GM19397 (cell line): ENCODE data around the gene FAM90A1.
"Not testable (repeated sequence)": the region's sequence is repeated elsewhere in the genome, so short reads cannot be mapped to it uniquely, and the experiment has no call there.

ENCODE experiments used
- ATAC-seq: cut with Tn5 transposase; IDR thresholded peaks from one replicate; pipeline ENCODE4 v1.9.1; 2021; ENCODE audit warnings: mild to moderate bottlenecking, moderate library complexity; ENCODE audit not compliant: unreplicated experiment

Gene FAM90A1

GRCh38 chr12:8233935-8234495 is 6.6 kb upstream of the FAM90A1 start:
- not testable (repeated sequence) for ATAC-seq

GRCh38 chr12:8233300-8233855 is 6.0 kb upstream of the FAM90A1 start:
- not testable (repeated sequence) for ATAC-seq

- not testable (repeated sequence) for ATAC-seq
Measured at GRCh38 chr12:8231666-8232608, 4.5 kb upstream of the FAM90A1 start.

GRCh38 chr12:8231049-8231448 is 3.6 kb upstream of the FAM90A1 start:
- ATAC-seq = not testable (repeated sequence)

GRCh38 chr12:8229486-8229885 is 2.1 kb upstream of the FAM90A1 start:
- not testable (repeated sequence) for ATAC-seq

GRCh38 chr12:8228607-8229006 is 1.2 kb upstream of the FAM90A1 start:
- not testable (repeated sequence) for ATAC-seq

- not testable (repeated sequence) for ATAC-seq
Measured at GRCh38 chr12:8227732-8228077, 287 bp upstream of the FAM90A1 start.

- ATAC-seq = no peak
Measured at GRCh38 chr12:8226355-8226754, 1.1 kb downstream of the FAM90A1 start.

GRCh38 chr12:8224782-8225181 is 2.6 kb downstream of the FAM90A1 start:
- ATAC-seq = not testable (repeated sequence)

GRCh38 chr12:8223646-8224045 is 3.8 kb downstream of the FAM90A1 start:
- ATAC-seq = not testable (repeated sequence)

- not testable (repeated sequence) for ATAC-seq
Measured at GRCh38 chr12:8222303-8222702, 5.1 kb downstream of the FAM90A1 start.

- ATAC-seq = not testable (repeated sequence)
Measured at GRCh38 chr12:8221844-8222243, 5.6 kb downstream of the FAM90A1 start.

GRCh38 chr12:8221375-8221774 is 6.0 kb downstream of the FAM90A1 start:
- not testable (repeated sequence) for ATAC-seq

GRCh38 chr12:8218711-8219382 is 8.6 kb downstream of the FAM90A1 start:
- ATAC-seq = not testable (repeated sequence)

- not testable (repeated sequence) for ATAC-seq
Measured at GRCh38 chr12:8197685-8198308, 29.6 kb downstream of the FAM90A1 start.

GRCh38 chr12:8188088-8188487 is 39.3 kb downstream of the FAM90A1 start:
- not testable (repeated sequence) for ATAC-seq

GRCh38 chr12:8184206-8184605 is 43.2 kb downstream of the FAM90A1 start:
- not testable (repeated sequence) for ATAC-seq

- not testable (repeated sequence) for ATAC-seq
Measured at GRCh38 chr12:8183346-8183745, 44.1 kb downstream of the FAM90A1 start.

GRCh38 chr12:8182923-8183322 is 44.5 kb downstream of the FAM90A1 start:
- not testable (repeated sequence) for ATAC-seq

GRCh38 chr12:8181271-8181670 is 46.1 kb downstream of the FAM90A1 start:
- not testable (repeated sequence) for ATAC-seq
